Urothelium cell line (cell line): Measurements from ENCODE around the gene SYDE2.
"Not testable (repeated sequence)": the region's sequence is repeated elsewhere in the genome, so short reads cannot be mapped to it uniquely, and the experiment has no call there.

Source experiments
- DNase-seq: peaks from one replicate; pipeline ENCODE4 v3.0.0; 2011; ENCODE audit warnings: low spot score, mixed read lengths
- FAIRE-seq: peaks from 2 replicates; lab custom pipeline; 2011; peaks lifted over from hg19 to GRCh38; lab: Jason Lieb, UNC

The SYDE2 gene

DNA sequence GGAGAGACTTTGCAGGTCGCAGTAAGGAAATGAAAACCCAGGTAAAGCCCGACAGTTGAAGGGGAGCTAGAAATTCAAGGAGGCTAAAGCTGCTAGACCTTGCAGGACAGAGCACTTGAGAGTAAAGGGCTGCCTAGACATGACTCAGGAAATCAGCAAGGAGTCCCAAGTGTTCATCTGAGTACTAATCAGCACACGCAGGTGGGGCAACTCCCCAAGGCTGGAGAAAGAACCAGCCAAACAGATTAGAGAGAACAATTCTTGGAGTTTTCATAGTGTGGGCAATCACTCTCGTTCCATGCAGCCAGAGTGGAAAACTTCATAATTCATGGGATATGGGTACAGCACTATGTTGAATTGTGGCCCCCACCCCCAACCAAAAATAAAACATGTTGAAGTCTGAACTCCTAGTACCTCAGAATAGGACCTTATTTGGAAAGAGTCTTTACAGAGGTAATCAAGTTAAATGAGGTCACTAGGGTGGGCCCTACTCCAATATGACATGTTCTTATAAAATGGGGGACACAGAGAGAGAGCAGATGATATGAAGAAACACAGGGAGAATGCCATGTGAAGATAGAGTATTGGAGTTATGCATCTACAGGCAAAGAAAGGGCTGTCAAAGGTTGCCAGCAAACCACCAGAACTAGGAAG lies 28.0 kb downstream of the SYDE2 start:
- FAIRE-seq (no peak), DNase-seq (no peak)

DNA sequence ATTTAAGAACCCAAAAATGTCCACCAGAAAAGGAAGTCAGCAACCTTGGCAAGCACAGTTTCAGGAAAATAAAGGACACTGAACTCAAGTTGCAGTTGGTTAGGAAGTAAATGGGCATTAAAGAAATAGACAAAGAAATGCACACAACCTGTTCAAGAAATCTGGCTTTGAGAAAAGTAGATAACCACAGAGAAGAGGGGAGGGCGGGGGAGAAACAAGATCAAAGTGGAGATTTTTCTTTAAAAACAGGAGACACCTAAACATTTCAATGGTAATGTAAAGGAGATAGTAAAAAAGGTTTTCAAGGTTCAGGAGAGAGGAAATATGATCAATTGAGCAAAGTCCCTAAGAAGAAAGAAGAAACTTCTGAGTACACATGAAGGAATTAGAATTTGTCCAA lies 29.1 kb downstream of the SYDE2 start:
- DNase-seq (no peak), FAIRE-seq (no peak)

DNA sequence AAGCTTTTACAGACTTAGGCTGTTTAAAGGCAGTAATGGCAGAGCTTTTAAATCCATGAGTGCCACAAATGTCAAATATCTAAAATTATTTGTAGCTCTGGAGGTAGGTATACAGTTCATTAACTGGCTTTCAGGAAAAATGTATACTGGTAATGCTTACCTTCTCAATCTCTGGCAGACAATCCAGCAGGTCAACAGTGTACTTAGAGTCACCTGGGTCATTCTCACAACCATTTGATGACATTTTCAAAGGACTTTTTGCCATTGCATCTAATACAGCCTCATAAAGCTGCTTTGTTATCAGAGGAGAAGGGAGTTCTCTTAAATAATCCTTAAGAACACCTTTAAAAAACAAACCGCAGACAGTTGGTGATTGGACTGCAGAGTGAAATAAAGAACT lies 31.9 kb downstream of the SYDE2 start:
- no peak for DNase-seq
- no peak for FAIRE-seq

DNA sequence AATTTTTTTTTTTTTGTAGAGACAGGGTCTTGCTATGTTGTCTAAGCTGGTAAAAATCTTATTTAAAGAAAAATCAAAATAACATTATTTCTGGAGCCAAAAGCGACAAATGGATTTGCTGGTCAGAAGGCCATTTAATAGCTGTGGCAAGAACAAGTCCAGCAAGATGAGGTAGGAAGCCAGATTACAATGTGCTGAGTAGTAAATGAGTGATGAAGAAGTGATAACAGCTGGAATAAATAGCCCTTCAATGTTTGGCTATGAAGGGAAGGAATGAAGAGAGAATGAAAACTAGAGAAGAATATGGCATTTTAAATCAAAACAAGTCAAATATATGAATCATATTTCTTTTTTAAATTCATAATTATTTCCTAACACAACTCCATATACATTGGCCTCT lies 34.5 kb downstream of the SYDE2 start:
- no peak for DNase-seq
- no peak for FAIRE-seq

DNA sequence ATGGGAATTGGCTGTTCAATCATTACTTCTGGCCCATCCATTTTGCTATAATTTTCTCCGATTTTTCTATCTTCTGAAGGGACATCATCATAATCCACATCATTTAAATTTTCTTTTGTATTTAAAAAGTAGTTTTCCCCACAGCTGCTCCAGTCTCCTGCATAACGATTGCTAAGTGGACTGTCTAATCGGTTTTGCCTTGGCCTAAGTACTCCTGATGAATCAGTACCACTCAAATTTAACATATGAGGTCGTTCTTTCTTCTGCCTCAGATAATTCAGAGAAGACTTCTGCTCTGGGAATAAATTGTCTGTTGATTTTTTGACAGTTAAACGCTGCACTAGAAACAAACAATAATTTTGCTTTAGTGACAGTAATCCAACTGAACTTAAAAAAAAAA lies 41.9 kb downstream of the SYDE2 start:
- DNase-seq (no peak), FAIRE-seq (no peak)

DNA sequence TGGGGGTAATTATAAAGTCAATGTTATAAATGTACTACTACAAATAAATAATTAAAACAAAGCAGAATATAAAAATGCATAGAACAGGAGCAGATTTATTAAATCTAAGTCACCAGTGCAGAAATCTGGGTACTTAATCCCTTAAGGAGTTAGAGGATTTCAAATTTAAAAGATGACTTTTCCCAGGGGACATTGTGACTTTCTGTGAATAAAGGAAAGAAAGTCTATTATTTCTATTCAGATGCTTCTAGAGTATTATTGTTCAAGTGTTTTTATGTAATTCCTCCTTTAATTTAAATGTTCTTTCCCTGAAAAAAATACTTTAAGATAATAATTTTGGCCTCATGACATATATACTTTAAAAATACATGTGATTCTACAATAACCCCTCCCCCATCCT lies 43.4 kb downstream of the SYDE2 start:
- no peak for FAIRE-seq

DNA sequence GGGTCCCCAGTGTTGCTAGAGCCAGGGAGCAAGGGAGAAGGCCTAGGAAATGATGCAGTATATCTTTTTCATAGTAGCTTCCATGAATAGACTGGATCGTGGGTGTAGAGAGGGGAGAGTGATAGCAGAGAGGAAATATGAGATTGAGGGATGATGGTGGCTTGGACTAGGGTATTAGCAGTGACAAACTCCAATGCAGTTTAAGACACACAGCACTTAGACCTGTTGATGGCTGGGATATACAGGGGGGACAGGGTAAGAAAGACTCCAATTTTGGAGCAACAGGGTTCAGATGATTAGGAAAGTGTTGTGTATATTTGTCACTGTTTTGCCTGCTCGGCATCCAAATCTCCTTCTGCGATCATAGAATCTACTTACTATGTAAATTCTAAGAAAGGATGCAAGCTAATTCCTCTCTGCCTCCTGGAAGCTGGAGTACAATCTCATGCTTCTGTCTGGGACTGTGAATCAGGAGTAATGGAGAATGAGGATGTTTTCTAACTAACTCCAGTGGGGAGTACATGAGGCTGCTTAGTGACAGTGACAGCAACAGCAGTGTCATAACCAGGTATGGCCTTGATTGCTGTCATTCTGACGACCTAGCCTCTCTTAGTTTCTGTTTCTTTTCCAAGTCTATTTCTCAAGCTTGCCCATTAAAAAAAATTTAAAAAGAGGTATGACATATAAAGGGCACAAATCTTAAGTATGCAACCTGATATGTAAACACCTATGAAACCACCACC lies 47.5 kb downstream of the SYDE2 start:
- FAIRE-seq (no peak), DNase-seq (no peak)

More for the DNA sequence above, 43.4 kb downstream of the SYDE2 start:
- DNase-seq = no peak

DNA sequence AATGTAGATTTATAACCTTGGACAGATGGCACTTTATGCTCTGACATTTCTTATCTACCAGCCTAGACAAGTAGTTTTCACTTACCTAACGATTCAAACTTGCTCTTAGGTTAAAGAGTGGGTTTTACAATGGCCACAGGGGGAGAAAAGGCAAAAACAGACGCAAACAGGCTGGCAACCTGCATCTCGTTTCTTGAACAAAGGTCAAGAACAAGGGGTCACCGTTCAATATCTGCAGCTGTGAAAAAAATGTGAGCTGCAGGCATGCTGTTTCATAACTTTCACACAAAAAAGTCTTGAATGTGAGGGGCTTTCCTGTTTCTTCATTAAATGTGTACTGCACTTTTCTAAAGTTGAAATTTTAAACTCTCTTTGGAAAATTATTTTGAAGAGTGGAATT lies 49.4 kb downstream of the SYDE2 start:
- DNase-seq (no peak), FAIRE-seq (no peak)

DNA sequence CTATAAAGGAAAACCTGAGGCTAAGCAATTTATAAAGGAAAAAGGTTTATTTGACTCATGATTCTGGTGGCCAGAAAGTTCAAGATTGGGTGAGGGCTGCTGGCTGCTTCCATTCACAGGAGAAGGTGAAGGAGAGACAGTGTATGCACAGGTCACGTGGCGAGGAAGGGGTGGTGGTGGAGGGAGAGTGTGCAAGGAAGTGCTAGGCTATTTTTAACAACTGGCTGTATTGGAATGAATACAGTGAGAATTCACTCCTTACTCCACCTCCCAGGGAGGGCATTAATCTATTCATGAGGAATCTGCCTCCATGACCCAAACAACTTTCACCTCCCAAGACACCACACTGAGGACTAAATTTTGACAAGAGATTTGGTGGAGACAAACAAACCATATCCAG lies 51.0 kb downstream of the SYDE2 start:
- no peak for FAIRE-seq

DNA sequence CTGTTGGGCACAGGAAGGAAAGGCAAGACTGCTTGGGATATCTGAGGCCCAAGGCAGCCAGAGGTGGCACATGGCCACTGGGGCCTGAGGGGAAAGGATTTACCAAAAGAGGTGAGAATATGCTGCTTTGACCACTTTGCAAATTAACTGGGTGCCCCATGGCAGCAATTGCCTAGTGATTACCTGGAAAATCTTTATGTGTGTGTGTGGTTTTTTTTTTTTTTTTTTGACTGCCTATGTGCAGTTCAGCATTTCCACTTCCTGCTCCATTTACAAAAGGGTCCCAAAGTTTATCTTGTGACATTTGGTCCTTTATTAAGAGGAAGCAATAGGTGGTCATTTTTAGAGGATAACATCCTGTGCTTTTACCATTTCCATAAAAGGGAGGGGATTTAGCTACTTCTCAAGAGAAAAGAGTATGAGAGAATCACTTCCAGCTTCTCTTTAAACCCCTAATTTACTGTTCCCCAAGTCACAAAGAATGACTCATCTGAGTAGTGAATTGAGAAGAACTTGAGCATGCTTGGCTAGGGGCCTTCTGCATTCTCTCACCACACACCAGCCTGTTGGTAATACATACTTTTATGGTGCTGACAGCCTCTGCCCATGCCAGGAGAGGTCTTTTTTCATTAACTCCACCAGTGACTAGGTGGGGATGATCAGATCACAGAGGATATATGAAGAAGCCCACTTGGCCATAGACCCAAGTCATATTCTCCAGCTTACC lies 52.1 kb downstream of the SYDE2 start:
- FAIRE-seq (no peak), DNase-seq (no peak)

More for the DNA sequence above, 51.0 kb downstream of the SYDE2 start:
- no peak for DNase-seq

DNA sequence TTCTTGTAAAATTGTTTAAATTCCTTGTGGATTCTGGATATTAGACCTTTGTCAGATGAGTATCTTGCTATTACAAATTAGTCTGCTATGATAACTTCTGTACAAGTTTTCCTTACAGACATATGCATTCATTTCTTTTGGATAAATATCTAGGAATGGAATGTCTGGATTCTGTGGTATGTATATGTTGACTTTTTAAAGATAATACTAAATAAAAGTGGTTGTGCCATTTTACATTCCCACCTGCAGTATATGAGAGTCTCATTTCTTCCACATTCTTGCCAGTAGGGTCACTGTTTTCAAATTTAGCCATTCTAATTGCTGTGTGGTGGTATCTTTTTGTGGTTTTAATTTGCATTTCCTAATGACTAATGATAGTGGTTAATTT lies 53.9 kb downstream of the SYDE2 start:
- FAIRE-seq = no peak

DNA sequence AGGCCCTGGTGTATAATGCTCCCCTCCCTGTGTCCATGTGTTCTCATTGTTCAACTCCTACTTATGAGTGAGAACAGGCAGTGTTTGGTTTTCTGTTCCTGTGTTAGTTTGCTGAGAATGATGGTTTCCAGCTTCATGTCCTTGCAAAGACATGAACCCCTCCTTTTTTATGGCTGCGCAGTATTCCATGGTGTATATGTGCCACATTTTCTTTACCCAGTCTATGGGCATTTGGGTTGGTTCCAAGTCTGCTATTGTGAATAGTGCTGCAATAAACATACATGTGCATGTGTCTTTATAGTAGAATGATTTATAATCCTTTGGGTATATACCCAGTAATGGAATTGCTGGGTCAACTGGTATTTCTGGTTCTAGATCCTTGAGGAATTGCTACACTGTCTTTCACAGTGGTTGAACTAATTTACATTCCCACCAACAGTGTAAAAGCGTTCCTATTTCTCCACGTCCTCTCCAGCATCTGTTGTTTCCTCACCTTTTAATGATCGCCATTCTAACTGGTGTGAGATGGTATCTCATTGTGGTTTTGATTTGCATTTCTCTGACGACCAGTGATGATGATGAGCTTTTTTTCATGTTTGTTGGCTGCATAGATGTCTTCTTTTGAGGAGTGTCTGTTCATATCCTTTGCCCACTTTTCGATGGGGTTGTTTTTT lies 54.4 kb downstream of the SYDE2 start:
- DNase-seq, FAIRE-seq: not testable (repeated sequence)

More for the DNA sequence above, 53.9 kb downstream of the SYDE2 start:
- no peak for DNase-seq

DNA sequence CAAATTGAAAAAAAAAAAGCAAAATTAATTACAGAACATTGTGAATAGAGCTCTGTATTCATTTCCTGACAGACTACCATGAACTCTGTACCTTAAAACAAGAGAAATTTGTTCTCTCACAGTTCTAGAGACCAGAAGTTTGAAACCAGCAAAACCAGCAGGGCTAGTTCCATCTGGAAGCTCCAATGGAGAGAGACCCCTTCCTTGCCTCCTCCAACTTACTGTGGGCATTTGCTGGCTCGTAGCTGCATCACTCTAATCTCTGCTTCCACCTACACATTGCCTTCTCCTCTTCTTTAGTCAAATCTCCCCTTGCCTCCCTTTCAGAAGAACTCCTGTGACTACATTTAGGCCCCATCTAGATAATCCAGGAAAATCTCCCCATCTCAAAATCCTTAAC lies 56.5 kb downstream of the SYDE2 start:
- FAIRE-seq (no peak), DNase-seq (no peak)

DNA sequence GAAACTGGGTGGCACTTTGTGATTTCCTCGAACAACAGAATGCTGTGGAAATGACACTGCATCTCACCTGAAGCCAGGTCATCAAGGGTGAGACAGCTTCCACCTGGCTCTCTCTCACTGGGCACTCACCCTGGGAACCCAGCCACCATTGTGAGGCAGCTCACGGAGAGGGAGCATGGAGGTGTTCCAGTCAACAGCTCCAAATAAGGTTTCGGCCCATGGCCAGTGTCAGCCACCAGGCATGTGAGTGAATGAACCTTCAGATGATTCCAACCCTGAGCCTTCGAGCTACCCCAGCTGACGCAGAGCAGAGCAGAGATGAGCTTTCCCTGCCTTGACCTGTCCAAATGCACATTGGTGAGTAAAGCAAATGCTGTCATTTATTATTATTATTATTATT lies 58.1 kb downstream of the SYDE2 start:
- FAIRE-seq (no peak), DNase-seq (no peak)

DNA sequence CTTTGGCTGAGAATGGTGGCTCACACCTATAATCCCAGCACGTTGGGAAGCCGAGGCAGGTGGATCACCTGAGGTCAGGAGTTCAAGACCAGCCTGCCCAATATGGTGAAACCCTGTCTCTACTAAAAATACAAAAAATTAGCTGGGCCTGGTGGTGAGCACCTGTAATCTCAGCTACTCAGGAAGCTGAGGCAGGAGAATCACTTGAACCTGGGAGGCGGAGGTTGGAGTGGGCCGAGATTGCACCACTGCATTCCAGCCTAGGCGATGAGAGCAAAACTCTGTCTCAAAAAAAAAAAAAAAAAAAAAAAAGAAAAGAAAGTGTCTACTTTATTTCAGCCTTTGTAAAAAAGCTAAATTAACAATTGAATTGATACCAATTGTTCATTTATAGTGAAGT lies 62.4 kb downstream of the SYDE2 start:
- FAIRE-seq, DNase-seq: not testable (repeated sequence)

DNA sequence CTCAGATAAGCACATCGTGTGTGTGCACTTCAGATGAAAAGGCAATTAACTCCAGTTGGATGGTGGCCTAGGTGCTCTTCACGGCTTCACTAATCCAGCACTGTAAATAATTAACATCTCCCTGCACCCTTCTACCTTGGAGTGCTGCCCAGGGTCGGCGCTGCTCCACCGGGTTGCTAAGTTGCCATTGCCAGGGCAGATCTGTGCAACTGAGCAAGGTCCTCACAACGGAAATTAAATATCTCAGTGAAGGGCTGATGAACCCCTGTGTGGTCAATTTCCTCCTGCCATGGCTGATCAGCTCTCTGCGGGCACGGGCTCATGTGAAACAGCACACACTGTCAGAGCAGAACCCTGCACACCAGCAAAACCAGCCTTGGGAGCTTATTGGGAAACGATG lies 63.2 kb downstream of the SYDE2 start:
- FAIRE-seq = no peak
- no peak for DNase-seq

DNA sequence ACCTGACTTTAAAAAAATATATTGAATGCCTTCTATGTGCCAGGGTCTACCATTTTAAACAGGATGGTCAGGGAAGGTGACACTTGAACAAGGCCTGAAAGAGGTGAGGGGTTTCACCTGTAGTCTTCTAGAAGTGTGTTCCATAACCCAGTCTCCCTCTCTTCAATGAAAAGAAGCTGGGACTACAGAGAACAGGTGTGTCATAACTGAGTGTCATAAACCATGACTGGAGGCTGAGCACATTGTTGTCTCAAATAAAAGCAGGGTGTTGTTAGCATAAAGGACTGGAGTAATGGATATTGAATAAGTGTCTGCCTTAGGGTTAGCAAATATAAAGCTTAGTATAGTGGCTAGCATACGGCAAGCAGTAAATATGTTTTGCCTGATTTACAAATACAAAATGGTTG lies 65.4 kb downstream of the SYDE2 start:
- FAIRE-seq (no peak), DNase-seq (no peak)

DNA sequence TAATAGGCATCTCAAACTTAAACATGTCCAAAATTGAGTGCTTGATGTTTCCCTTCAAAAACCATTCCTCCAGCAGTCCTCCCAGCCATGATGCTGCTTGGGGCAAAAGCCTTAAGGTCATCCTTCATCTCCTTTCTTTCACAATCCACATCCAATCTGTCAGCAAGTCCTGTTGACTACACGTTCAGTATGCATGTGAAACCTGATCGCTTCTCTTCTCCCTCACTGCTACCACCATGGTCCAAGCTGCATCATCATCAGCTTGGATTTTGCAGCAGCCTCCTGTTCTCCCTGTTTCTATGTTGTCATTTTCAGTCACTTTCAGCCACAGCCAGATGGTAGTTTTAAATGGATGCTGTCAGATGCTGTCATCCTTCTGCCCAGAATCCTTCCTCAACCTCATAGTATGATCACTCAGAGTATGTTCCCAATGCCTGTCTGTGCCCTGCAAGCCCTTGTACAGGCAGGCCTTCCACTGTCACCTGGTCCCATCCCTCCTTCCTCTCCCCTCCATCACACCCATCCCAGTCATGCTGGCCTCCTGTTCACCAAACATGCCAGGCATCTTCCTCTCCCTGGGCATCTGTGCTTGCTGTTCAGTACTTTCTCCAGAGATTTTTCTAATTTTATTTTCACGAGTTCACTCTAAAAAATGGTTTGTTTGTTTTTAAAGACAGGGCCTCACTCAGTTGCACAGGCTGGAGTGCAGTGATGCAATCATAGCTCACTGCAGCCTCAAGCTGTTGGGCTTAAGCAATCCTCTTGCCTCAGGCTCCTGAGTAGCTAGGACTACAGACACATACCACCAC lies 66.0 kb downstream of the SYDE2 start:
- DNase-seq = no peak
- no peak for FAIRE-seq

DNA sequence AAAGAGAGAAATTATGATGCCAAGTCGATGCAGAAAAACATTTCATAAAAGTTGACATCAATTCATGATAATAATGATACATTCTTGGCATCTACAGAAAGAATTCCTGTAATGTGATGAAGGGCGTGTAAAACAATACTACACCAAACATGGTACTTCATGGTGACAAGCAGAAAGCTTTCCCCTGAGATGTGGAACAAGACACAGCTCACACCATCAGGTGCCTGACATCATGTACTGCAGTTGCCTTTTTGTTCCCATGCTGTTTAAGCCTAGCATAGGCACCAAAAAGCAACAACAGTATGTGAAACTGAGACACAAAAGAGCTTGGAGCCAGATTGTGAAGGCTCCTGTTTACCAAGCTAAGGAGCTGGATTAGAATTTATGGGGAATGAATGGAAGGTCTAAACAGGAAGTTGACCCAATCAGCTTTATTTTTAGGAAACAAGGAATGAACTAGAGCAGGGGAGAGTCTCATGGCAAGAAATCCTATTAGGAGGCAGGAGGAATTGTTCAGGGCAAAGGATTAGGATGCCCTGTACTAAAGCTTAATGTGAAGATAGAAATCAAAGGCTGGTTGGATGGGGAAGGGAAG lies 67.2 kb downstream of the SYDE2 start:
- DNase-seq (no peak), FAIRE-seq (no peak)

DNA sequence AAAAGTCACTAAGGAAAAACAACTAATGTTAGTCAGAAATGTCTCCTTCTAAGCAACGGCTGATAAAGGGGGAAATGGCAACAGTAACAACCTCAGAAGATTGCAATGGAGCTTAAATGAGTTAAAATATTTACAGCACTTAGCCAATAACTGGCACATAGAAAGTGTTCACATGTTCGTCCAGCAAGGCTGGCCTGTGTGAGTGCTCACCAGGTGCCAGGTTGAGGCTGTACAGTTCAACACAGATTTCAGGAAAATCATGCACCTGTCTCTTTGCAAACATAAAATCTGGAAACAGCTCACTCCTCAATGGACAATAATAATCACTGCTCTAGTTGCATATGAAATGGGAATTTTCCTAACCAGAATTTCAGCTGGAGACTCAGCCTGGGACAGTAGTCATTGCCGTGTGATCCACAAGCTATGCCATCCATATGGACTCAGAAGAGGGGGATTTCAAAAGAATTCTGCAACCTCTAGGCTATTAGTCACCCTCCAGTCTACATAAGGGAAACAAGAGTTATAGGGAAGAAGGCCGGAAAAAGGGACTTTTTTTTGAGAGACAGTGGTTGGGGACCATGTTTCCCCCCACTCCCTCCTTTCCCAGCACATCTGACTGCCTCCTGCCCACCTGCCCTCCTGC lies 68.6 kb downstream of the SYDE2 start:
- no peak for DNase-seq
- FAIRE-seq = no peak
